GM18498 (cell line): ENCODE results near the gene FAM151B.
"Not testable (repeated sequence)": the region's sequence is repeated elsewhere in the genome, so short reads cannot be mapped to it uniquely, and the experiment has no call there.

ENCODE experiments used
- ATAC-seq: cut with Tn5 transposase; IDR thresholded peaks from one replicate; pipeline ENCODE4 v1.9.1; 2021; ENCODE audit warnings: mild to moderate bottlenecking, moderate library complexity; ENCODE audit not compliant: unreplicated experiment

Gene FAM151B

GRCh38 chr5:80487829-80488721, at the start of gene FAM151B:
TSS of gene FAM151B (plus strand) at chr5:80488100. CDS start at chr5:80488124, 24 bp downstream.
- peak; percentile 94 for ATAC-seq

- no peak for ATAC-seq
Observed at GRCh38 chr5:80438739-80439138, 49.2 kb upstream of the FAM151B start.

DNA sequence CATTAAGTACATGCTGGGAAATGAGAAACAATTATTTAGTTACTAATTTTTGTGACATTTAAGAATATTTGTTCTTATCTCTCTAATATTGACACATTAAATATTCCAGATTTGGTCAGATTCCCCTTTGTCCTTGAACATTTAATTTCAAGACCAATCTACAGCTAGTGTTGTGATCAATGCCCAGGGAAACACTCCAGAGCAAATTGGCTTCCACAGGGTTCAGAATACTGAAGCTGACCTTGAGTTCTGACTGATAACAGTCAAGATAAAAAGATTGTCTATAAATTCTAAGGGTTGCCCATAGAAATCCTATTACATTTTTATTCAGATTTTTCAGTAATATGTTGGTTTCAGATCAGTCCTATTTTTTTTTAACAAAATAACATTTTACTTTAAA, 48.7 kb upstream of the FAM151B start:
- no peak for ATAC-seq

GRCh38 chr5:80442742-80443141, 45.2 kb upstream of the FAM151B start:
- ATAC-seq: no peak

DNA sequence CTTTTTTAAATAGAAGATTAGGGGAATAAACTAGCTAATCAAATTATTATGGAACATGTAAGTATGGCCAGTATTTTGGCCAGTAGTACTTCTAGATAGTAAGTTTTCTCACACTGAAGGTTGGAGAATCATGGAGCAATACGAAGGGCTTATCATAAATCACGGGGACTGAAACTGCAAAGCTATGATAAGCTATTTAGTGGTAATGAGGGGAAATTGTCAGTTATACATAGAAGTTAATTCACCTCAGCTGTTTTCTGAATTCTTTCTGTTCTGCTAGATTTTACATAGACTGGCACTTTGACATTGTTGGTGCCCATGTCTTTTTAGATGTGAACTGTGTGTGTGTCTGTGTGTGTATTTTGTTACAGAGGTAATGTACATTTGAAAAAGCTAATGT, 34.5 kb upstream of the FAM151B start:
- ATAC-seq: no peak

- ATAC-seq: no peak
Observed at GRCh38 chr5:80463269-80463668, 24.6 kb upstream of the FAM151B start.

DNA sequence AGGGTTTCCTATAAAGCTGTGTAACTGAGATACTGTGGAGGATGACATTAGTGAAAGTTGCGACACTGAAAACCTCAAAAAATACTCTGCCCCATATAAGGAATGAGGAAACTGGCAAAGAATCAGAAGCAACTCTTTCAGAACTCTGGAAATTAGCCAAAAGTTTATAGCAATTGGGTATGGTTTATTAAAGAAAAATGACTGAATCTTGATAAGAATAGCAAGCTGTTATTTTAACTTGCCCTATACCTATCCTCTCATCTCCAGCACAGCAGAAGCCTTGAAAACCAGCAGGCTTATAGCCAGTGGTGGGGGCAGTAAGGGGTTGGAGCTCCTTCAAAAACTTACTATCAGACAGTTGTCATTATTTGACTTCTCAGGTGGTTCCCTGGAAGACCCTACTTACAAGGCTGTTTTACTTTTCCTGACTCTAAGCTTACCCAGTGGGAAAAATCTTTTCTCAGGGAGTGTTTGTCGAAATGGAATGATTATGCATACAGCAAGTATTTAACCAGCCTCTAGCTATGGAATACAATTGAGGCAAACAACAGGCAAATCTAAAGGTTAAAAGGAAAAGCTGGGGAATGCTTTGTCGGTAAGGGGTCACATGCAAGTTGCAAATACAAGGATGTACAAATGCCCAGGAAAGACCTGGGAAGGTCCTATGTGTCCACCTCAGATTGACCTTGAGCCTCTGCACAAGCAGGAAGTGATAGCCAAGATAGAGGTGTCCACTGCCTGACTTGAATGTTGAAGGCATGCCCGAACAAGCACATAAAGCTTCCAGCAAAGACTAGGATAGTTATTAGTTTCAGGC, 21.0 kb upstream of the FAM151B start:
- no peak for ATAC-seq

- ATAC-seq: no peak
Observed at GRCh38 chr5:80468131-80468530, 19.8 kb upstream of the FAM151B start.

DNA sequence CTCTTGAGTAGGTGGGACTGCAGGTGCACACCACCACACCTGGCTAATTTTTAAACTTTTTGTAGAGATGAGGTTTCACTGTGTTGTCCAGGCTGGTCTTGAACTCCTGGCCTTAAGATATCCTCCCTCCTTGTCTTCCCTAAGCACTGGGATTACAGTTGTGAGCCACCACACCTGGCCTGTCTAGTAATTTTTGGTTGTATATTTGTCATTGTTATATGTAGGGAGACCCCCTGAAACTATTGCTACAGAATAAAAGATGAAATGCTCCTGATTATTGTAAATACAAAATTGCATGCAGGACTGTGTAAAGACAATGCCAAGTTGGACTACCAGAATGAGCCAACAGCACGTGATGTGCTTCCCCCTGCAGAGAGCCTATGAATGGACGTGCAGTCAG, 17.3 kb upstream of the FAM151B start:
- not testable (repeated sequence) for ATAC-seq

DNA sequence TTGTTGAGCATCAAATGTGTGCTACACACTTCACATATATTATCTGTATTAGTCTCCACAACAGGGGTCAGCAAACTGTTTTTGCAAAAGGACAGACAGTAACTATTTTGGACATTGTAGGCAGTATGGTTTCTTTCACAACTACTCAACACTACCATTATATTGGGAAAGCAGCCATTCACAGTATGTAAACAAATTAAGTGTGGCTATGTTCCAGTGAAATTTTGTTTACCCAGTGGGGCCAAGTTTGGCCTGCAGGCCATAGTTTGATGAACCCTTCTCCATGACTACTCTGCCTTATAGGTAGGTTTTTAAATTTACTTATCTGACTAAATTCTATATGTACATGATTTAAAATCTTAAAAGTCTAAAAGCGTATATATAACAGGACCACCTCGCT, 13.0 kb upstream of the FAM151B start:
- ATAC-seq: no peak

DNA sequence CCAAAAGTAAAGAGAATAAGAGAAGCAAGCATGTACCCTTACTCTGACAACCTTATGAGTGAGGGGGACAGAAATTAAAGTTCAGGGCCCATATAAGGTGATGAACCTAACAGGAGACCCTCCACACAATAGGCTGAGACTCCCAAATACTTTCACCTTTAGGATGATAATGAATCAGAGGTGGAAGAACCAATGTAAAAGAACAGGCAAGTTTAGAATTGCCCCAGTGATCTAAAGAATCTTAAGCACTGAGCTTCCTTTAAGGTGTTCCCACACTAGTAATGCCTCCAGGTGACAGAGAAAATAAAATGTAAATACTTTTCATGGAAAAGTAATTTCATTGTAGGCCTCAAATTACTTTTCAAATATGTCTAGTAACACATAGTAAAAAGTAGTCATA, 8.2 kb upstream of the FAM151B start:
- no peak for ATAC-seq

GRCh38 chr5:80480354-80480753, 7.5 kb upstream of the FAM151B start:
- ATAC-seq: no peak

DNA sequence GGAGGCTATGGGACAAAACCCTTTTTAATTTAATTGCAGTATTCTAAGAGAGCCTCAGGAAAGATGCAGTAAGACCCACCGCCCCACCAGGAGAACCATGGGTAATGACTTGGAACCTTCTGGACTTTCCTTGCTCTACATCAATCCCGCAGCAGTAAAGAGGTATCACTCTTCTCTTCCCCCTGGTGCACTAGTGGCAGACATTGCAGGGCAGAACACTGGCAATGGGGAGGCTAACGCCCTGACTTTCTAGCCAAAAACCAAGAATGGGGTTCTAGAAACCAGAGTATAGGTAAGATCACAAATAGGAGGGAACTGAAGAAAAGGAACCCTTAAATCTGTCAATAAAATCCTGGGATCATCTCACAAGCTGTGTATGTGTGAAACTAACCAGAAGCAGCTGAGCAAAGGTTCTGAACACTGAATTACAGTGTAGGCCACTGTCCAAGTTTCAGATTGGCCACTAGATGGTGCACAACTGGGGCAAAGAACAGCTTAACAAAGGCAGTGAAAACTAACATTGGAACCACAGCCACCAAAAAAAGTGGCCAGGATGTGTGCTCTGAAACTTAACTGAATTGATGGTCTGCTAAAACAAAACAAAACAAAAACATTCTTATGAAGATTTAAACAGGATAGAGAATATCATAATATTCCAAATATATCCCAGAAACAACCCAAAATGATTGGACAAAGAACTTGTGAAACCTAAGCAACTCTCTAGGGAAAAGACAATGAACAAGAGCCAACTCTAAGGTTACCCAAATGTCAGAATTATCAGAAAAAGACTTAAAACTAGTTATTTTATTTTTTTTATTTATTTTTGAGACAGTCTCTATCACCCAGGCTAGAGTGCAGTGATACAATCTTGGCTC, 6.6 kb upstream of the FAM151B start:
- ATAC-seq: peak; percentile 59

DNA sequence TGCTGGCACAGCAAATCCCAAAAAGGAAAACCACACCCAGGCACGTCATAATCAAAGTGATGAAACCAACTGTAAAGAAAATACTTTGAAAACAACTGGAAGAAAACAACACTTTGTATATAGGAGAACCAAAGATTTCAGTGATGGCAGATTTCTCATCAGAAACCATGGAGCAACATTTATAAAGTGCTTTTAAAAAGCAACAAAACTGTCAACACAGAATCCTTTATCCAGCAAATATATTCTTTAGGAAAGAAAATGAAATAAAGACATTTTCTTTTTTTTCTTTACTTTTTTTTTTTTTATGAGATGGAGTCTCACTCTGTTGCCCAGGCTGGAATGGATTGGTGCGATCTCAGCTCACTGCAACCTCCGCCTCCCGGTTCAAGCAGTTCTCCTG, 5.3 kb upstream of the FAM151B start:
- ATAC-seq: no peak

GRCh38 chr5:80483636-80484232, 4.2 kb upstream of the FAM151B start:
- no peak for ATAC-seq

DNA sequence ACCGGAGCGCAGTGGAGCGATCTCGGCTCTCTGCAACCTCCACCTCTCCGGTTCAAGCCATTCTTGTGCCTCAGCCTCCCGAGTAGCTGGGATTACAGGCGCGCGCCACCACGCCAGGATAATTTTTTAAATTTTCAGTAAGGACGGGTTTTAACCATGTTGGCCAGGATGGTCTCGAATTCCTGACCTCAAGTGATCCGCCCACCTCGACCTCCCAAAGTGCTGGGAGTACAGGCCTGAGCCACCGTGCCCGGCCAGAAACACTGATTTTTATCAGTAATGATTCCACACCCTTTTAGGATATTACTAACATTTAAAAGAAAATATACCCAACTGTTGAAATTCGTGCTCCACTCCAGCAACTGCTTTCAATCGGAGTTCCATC, 464 bp upstream of the FAM151B start:
- no peak for ATAC-seq

DNA sequence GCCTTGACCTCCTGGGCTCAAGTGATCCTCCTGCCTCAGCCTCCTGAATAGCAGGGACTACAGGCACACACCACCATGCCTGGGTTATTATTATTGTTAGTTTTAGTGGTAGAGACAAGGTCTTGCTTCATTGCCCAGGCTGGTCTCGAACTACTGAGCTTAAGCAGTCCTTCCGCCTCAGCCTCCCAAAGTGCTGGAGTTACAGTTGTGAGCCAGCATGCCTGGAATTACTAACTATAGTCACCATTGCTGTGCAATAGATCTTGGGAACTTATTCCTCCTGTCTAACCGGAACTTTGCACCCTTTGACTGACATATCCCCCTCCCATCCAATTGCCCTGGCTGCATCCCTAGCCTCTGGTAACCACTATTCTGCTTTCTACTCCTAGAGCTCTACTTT, 3.4 kb downstream of the FAM151B start:
- no peak for ATAC-seq

DNA sequence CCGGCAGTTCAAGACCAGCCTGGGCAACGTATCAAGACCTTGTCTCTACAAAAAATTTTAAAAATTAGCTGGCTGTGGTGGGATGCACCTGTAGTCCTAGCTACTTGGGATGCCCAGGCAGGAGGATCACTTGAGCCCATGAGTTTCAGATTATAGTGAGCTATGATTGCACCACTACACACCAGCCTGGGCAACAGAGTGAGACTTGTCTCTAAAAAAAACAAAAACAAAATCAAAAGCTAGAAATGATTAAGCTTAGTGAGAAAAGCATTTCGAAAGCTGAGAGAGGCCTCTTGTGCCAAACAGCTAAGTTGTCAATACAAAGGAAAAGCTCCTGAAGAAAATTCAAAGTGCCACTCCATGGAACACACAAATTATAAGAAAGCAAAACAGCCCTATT, 4.8 kb downstream of the FAM151B start:
- ATAC-seq: no peak

GRCh38 chr5:80493443-80493842, 5.5 kb downstream of the FAM151B start:
- ATAC-seq: not testable (repeated sequence)

DNA sequence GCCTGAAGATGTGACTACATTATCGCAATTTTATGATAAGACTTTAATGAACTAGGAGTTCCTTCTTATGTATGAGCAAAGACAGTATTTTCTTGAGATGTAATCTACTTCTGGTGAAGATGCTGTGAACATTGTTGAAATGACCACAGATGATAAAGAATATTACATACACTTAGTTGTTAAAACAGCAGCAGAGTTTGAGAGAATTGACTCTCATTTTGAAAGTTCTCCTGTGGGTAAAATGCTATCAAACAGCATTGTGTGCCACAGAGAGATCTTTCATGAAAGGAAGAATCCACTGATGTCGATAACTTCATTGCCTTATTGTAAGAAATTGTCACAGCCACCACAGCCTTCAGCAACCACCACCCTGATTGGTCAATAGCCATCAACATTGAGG, 8.0 kb downstream of the FAM151B start:
- no peak for ATAC-seq

DNA sequence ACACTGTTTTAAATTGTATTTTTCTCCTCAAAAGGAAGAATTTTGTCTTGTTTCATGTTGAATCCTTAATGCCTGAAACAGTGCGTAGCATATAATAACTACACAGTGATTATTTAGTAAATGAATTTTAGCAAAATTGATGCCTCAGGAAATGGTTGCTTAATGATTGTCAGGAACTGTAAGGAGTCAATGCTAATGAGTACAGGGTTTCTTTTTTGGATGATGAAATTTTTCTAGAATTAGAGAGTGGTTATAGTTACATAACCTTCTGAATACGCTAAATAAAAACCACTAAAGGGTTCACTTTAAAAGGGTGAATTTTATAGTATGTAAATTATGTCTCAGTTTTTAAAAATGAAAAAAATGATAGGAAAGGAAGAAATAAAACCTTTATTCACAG, 14.9 kb downstream of the FAM151B start:
- no peak for ATAC-seq
